GM08714 (cell line): Measurements from ENCODE around the gene RLN3.
"Not testable (repeated sequence)": the region's sequence is repeated elsewhere in the genome, so short reads cannot be mapped to it uniquely, and the experiment has no call there.

Experiments
- H3K4me3 ChIP-seq: fragments of 200-500 bp; sonication (Bioruptor generic); 2 replicates; pipeline ENCODE4 v1.5.1; 2014; ENCODE audit warnings: mild to moderate bottlenecking, low read length, inconsistent platforms
- ZNF274 ChIP-seq: IDR thresholded peaks from 2 replicates; pipeline ENCODE4 v1.6.1; 2012; ENCODE audit warnings: mild to moderate bottlenecking, low read depth, low read length

Gene RLN3

GRCh38 chr19:14023404-14024235 is 4.3 kb upstream of the RLN3 start:
- no peak overlapping the region for H3K4me3 ChIP-seq
- TF ChIP-seq ZNF274 = no peak

- not testable (repeated sequence) for H3K4me3 ChIP-seq
These were observed 1.2 kb upstream of the RLN3 start for GRCh38 chr19:14026652-14027192.

GRCh38 chr19:14028901-14029300 is 953 bp downstream of the RLN3 start:
- no peak for TF ChIP-seq ZNF274
- H3K4me3 ChIP-seq = no peak overlapping the region

GRCh38 chr19:14030997-14031718 is 3.2 kb downstream of the RLN3 start:
- no peak for TF ChIP-seq ZNF274
- peak overlapping the region; percentile 91; the same call in 1 of the 2 replicates for H3K4me3 ChIP-seq

GRCh38 chr19:14031719-14032480 is 4.0 kb downstream of the RLN3 start, which contains the start of gene IL27RA:
IL27RA (plus strand) TSS chr19:14031762; CDS start chr19:14031873, 111 bp downstream.
- TF ChIP-seq ZNF274 = no peak
- peak within 1 kb of the TSS; percentile 91 for H3K4me3 ChIP-seq

- H3K4me3 ChIP-seq = no peak overlapping the region
- TF ChIP-seq ZNF274 = no peak
These were observed 6.0 kb downstream of the RLN3 start for GRCh38 chr19:14033946-14034345.

GRCh38 chr19:14035159-14035558 is 7.2 kb downstream of the RLN3 start:
- H3K4me3 ChIP-seq = not testable (repeated sequence)

- no peak for TF ChIP-seq ZNF274
- H3K4me3 ChIP-seq = no peak overlapping the region
These were observed 7.8 kb downstream of the RLN3 start for GRCh38 chr19:14035706-14036105.

- no peak for TF ChIP-seq ZNF274
- no peak overlapping the region for H3K4me3 ChIP-seq
These were observed 11.2 kb downstream of the RLN3 start for GRCh38 chr19:14039181-14039580.

GRCh38 chr19:14042659-14043608 is 15.0 kb downstream of the RLN3 start:
- H3K4me3 ChIP-seq = not testable (repeated sequence)

GRCh38 chr19:14047866-14048265 is 19.9 kb downstream of the RLN3 start:
- H3K4me3 ChIP-seq = not testable (repeated sequence)

GRCh38 chr19:14048443-14049153 is 20.6 kb downstream of the RLN3 start:
- H3K4me3 ChIP-seq = no peak overlapping the region
- TF ChIP-seq ZNF274 = no peak

GRCh38 chr19:14050512-14050911 is 22.6 kb downstream of the RLN3 start:
- H3K4me3 ChIP-seq = no peak overlapping the region
- no peak for TF ChIP-seq ZNF274

GRCh38 chr19:14050961-14051360 is 23.0 kb downstream of the RLN3 start:
- not testable (repeated sequence) for H3K4me3 ChIP-seq
